Left hindlimb (tissue), 1 donor: ENCODE results near the gene C1RL.

Experiments
- DNase-seq: peaks from one replicate; pipeline ENCODE4 v3.0.0-alpha.2; 2018

C1RL gene

DNA sequence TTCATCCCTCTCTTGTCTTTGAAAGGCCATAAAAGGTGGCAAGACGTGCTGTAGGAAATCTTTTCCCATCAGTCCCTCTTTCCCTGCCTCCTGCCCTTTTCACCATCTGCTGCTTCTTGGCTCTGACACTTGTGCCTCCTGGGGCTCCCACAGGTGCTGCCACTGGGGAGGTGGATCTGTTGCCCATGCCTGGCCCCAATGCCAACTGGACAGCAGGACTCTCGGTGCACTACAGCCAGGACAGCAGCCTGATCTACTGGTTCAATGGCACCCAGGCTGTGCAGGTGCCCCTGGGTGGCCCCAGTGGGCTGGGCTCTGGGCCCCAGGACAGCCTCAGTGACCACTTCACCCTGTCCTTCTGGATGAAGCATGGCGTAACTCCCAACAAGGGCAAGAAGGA, 27.7 kb upstream of the C1RL start:
- no peak for DNase-seq

- DNase-seq: no peak
Observed at GRCh38 chr12:7136071-7136470, 27.1 kb upstream of the C1RL start.

- no peak for DNase-seq
Observed at GRCh38 chr12:7134396-7135166, 25.6 kb upstream of the C1RL start.

- DNase-seq: no peak
Observed at GRCh38 chr12:7131502-7131866, 22.5 kb upstream of the C1RL start.

- peak; percentile 68 for DNase-seq
Observed at GRCh38 chr12:7130701-7131501, 21.9 kb upstream of the C1RL start.

GRCh38 chr12:7129872-7130691, 21.1 kb upstream of the C1RL start, which contains the start of gene CLSTN3:
TSS of gene CLSTN3 (plus strand) at chr12:7130371. CDS start at chr12:7130649, 278 bp downstream.
- peak; percentile 94 for DNase-seq

DNA sequence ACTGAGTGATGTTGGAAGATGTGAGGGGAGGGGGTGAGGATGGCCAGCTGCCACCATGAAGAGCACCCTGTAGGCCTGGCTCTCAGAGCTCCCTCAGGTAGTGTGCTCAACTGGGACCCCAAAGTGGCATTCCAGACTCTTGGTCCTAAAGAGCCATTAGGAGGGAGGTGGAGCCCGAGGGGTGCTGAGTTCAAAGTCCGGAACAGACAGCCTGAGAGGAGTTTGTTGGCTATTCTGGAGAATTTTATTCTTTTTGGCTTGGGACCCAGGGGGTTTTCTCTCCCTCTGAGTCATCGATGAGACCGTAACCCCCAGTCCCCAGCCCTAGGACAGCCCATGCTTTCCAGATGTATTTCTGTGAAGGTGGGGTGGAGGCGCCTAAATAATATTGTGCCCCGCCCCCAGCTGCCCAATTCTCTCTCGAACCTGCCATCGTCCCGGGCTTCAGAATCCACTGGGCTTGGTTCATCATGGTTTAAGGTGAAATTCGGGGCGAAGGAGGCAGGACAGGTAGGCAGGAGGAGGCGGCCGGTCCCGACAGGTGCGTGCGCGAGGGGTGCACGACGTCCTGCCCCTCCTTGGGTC, 20.4 kb upstream of the C1RL start:
- DNase-seq: no peak

DNA sequence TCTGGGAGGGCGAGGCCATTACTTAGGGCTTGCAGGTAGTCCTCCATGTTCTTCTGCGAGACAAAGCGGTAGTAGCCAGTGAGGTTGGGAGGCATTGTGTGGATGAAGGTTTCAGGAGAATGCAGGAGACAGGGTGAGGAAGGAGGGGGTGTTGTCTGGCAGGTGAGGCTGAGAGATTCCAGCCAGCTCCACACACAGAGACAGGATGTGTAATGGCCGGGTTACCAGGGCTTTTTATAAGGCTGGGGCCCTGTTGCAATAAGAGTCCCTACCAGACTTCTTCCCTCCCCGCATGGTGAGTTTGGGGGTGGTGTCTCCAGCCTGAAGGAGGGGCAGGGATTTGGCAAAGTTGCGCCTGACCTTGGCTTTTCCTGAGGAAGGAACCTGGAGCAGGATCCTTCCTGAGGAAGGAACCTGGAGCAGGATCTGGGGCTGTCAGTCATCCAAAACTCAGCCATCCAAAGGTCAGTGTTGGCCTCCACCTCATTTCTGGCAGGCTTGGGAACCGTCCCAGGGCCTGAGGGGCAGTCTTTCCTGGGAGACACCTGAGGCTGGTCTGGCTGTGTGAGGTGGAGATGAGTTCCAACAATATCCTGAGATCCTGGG, 19.8 kb upstream of the C1RL start, which contains the start of gene RBP5:
Gene RBP5 (minus strand): TSS at position 209 of the 606 bp plus-strand sequence. CDS start 114 bp downstream, at position 95.
- no peak for DNase-seq

GRCh38 chr12:7127916-7128626, 19.1 kb upstream of the C1RL start:
- no peak for DNase-seq

GRCh38 chr12:7125632-7126227, 16.7 kb upstream of the C1RL start:
- no peak for DNase-seq

DNA sequence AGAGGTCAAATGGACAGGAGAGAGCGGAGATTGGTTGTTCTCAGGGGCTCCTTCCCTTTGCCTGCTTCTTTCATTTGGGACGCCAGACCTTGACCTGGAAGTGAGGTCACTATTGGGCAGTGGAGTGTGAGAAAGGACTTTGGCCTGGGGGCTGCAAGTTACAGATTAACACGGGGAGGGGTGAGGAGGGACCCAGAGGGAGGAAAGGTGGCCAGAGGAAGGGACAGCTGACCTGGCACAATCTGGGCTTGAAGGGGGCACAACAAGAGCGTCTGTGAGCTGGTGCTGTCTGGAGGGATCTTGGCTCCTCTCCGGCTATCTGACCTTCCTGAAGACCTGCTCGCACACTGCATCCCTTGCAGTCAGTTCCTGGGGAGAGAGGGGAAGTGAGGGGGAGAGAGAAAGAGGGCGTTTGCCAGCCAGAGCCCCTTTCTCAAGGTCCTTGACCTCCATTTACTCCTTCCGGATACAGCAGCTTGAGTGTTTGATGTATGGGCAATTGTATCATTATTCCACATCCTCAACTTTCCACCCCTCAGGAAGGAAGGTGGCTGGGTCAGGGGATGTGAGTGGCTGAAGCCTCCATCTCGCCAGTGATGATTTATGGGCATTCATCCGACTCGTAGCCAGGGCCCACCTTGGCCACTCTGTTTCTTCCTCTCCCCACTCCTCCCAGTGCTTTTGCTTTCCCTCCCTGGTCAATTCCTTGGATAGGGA, 14.9 kb upstream of the C1RL start:
- no peak for DNase-seq

DNA sequence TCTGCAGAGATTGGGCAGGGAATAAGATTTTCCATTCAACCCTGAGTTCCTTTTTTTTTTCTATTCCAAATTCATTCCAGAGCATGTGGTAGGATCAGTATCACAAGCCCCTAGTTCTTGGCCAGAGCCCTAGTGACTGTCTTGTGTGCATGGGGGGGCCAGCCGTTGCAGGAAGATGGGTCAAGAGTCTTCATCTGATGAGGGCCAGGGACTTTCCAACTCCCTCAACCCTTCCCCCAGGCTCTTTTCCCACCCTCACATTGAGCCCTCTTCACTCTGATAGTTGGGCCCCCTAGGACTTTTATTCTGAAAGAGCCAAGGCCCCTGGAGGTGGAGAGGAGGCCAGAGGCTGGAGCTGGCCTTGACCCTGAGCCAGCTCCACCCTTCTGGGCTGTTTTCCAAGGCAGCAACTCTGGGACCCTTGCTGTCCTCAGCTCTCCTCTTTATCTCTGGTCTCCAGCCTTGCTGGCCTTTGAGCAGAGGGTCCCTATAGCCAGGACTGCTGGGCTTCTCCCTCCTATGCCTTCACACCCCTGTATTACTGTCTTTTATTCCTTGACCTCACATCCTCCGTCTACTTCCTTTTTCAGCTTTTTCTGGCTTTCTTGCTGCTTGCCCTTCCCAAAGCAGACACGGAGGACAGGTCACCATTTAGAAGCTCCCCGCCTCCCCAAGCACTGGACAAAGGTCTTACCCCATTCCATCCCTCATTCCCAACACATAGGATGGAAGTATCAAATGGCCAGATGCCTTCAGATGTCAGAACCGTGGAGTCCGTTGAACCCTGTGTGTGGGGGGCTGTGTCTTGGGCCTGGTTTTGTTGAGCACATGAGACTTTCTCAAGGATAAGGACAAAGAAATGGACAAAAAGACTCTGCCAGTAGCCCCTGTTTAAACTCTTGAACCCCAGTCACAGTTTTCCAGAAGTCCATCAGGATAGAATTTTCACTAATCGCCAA, 14.1 kb upstream of the C1RL start:
- no peak for DNase-seq

DNA sequence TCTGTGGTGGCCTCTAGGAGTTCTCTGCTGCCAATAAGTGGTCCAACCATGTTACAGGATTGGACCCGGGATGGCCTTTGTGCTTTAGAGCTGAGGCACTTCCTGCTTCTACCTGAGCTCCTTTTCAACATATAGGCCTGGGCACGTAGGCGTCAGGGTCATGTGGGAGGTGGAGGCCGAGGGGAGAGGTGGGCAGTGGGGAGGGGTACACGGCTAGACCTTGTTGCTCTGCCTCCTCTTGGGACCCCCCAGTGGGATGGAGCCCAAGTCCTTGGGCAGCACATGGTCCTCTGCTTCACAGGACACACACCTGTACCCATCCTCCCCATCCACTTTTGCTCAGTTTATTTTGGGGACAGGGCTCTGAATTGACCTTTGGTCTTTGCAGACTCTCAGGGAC, 12.3 kb upstream of the C1RL start:
- no peak for DNase-seq

GRCh38 chr12:7120166-7120565, 11.2 kb upstream of the C1RL start:
- DNase-seq: no peak

DNA sequence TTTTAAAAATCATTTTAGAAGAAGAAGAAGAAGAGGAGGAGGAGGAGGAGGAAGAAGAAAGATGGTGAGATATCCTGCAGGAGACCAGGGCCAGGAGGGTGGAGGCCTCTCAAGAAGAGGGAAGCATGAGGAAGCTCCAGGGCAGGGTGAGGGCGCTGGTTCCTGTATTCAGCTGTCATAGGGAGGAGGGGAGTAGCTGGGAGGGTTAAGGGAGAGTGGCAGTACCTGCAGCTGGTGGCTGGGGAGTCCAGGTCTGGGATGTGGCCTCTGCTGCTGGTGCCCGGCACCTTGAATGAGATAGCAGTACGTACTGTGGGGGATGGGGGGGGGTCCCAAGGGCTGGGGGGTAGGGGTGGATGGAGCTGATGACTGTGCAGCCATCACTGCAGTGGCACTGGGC, 9.9 kb upstream of the C1RL start:
- no peak for DNase-seq

DNA sequence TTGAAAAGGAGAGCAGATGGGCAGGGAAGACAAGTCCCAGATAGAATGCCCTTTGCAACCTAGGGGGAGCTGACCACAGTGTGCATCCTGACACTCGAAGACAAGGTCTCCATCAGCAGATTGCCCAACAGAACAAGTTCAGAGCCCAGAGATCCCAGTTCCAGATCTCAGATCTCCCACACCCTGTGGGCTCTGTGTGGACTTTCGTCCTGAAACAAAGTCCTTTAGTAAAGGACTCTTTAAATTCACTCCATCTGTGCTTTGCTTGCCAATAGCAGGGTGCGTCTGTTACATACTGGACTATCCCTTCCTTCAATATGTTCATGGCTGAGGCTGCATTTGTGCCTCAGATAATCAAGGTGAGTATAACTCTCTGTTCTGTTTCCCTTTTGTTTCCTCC, 8.7 kb upstream of the C1RL start:
- DNase-seq: no peak

DNA sequence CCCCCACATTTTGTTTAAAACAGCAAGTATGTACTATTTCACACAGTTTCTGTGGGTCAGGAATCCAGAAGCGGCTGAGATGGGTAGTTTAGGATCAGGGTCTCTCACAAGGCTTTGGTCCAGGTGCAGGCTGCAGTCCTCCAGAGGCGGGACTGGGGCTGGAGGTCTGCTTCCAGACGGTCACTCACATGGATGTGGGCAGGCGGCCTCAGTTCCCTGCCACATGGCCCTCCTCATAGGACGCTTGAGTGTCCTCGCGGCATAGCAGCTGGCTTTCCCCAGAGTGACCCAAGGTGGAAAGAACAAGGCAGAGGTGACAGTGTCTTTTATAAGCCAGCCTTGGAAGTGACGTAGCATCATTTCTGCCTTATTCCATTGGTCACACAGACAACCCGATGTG, 7.9 kb upstream of the C1RL start:
- DNase-seq: no peak

- no peak for DNase-seq
Observed at GRCh38 chr12:7116196-7116595, 7.2 kb upstream of the C1RL start.

DNA sequence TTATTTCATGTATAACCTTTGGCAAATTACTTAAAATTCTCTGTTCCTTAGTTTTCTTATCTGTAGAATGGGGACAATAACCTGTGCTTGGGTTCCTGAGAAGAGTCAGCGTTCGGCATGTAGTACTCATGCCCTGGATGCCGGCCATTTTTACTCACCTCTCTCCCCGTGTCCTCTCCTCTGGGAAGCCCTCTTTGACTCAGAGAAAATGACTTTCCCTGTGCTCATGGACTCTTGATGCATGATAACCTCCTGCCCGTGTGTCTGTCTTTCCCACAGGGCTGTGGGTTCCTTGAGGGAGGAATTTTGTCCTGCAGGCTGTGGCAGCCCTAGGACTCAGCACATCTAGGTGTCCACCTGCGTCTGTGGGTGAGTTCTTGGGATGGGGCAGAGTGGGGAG, 5.8 kb upstream of the C1RL start:
- DNase-seq: no peak
